Measurements from ENCODE around the gene MDH1.
"Not testable (repeated sequence)": the region's sequence is repeated elsewhere in the genome, so short reads cannot be mapped to it uniquely, and the experiment has no call there.

MDH1 gene

GRCh38 chr2:63588385-63589147 lies at the start of gene MDH1, which contains the start of gene WDPCP:
TSS of gene MDH1 (plus strand) at chr2:63588963. CDS start at chr2:63589044, 81 bp downstream.
TSS of gene WDPCP (minus strand) at chr2:63588477. CDS start at chr2:63588271, 206 bp downstream.
- in situ Hi-C loops (cut with HindIII; ENCODE audit: low sequenced_read_pairs) = no loop called here

- in situ Hi-C loops (cut with HindIII; ENCODE audit: low sequenced_read_pairs) = no loop called here
Measured at GRCh38 chr2:63539416-63540162, 49.2 kb upstream of the MDH1 start.

GRCh38 chr2:63544017-63544627 lies 44.6 kb upstream of the MDH1 start:
- in situ Hi-C loops (cut with HindIII; ENCODE audit: low sequenced_read_pairs) = no loop called here

GRCh38 chr2:63545023-63545422 lies 43.7 kb upstream of the MDH1 start:
- in situ Hi-C loops (cut with HindIII; ENCODE audit: low sequenced_read_pairs) = no loop called here

GRCh38 chr2:63553049-63553448 lies 35.7 kb upstream of the MDH1 start:
- in situ Hi-C loops (cut with HindIII; ENCODE audit: low sequenced_read_pairs) = no loop called here

GRCh38 chr2:63555299-63555698 lies 33.5 kb upstream of the MDH1 start:
- in situ Hi-C loops (cut with HindIII; ENCODE audit: low sequenced_read_pairs) = no loop called here

- in situ Hi-C loops (cut with HindIII; ENCODE audit: low sequenced_read_pairs) = no loop called here
Measured at GRCh38 chr2:63555931-63556330, 32.8 kb upstream of the MDH1 start.

- in situ Hi-C loops (cut with HindIII; ENCODE audit: low sequenced_read_pairs) = not testable (repeated sequence)
Measured at GRCh38 chr2:63557819-63558218, 30.9 kb upstream of the MDH1 start.

GRCh38 chr2:63558922-63559321 lies 29.8 kb upstream of the MDH1 start:
- in situ Hi-C loops (cut with HindIII; ENCODE audit: low sequenced_read_pairs) = not testable (repeated sequence)

- in situ Hi-C loops (cut with HindIII; ENCODE audit: low sequenced_read_pairs) = no loop called here
Measured at GRCh38 chr2:63562751-63563150, 26.0 kb upstream of the MDH1 start.

GRCh38 chr2:63569740-63570139 lies 19.0 kb upstream of the MDH1 start:
- in situ Hi-C loops (cut with HindIII; ENCODE audit: low sequenced_read_pairs) = no loop called here

GRCh38 chr2:63571291-63571690 lies 17.5 kb upstream of the MDH1 start:
- in situ Hi-C loops (cut with HindIII; ENCODE audit: low sequenced_read_pairs) = no loop called here

- in situ Hi-C loops (cut with HindIII; ENCODE audit: low sequenced_read_pairs) = no loop called here
Measured at GRCh38 chr2:63572001-63572400, 16.8 kb upstream of the MDH1 start.

GRCh38 chr2:63573026-63573425 lies 15.7 kb upstream of the MDH1 start:
- in situ Hi-C loops (cut with HindIII; ENCODE audit: low sequenced_read_pairs) = not testable (repeated sequence)

GRCh38 chr2:63573726-63574345 lies 14.9 kb upstream of the MDH1 start:
- in situ Hi-C loops (cut with HindIII; ENCODE audit: low sequenced_read_pairs) = not testable (repeated sequence)

- in situ Hi-C loops (cut with HindIII; ENCODE audit: low sequenced_read_pairs) = no loop called here
Measured at GRCh38 chr2:63576546-63576945, 12.2 kb upstream of the MDH1 start.

- in situ Hi-C loops (cut with HindIII; ENCODE audit: low sequenced_read_pairs) = no loop called here
Measured at GRCh38 chr2:63578767-63579166, 10.0 kb upstream of the MDH1 start.

GRCh38 chr2:63580651-63581297 lies 8.0 kb upstream of the MDH1 start:
- in situ Hi-C loops (cut with HindIII; ENCODE audit: low sequenced_read_pairs) = no loop called here

GRCh38 chr2:63581298-63581961 lies 7.3 kb upstream of the MDH1 start:
- in situ Hi-C loops (cut with HindIII; ENCODE audit: low sequenced_read_pairs) = no loop called here

- in situ Hi-C loops (cut with HindIII; ENCODE audit: low sequenced_read_pairs) = no loop called here
Measured at GRCh38 chr2:63582873-63583272, 5.9 kb upstream of the MDH1 start.

All from endothelial cell of hepatic sinusoid (primary cell).